GM18498 (cell line): ENCODE measurements around the gene PRKCZ.

Experiments used
- ATAC-seq: cut with Tn5 transposase; IDR thresholded peaks from one replicate; pipeline ENCODE4 v1.9.1; 2021; ENCODE audit warnings: mild to moderate bottlenecking, moderate library complexity; ENCODE audit not compliant: unreplicated experiment

PRKCZ gene

DNA sequence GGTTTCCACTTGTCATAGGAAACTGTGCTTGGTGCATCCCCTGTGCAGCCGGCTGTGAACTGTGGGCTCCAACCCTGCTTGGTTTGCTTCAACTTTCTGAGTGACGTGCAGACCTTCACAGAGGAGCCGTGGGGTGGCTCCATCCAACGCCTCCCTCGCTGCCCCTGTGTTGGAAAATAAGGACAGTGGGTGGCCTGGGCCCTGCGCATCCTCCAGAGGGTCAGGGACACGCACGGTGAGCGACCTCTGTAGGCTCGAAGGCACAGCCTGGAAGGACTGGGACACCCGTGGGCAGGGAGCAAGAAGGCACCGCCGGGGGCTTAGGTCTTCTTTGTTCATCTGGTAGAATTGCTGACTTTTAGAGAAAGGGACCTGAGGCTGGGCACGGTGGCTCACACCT lies 150.9 kb downstream of the PRKCZ start:
- ATAC-seq = no peak

DNA sequence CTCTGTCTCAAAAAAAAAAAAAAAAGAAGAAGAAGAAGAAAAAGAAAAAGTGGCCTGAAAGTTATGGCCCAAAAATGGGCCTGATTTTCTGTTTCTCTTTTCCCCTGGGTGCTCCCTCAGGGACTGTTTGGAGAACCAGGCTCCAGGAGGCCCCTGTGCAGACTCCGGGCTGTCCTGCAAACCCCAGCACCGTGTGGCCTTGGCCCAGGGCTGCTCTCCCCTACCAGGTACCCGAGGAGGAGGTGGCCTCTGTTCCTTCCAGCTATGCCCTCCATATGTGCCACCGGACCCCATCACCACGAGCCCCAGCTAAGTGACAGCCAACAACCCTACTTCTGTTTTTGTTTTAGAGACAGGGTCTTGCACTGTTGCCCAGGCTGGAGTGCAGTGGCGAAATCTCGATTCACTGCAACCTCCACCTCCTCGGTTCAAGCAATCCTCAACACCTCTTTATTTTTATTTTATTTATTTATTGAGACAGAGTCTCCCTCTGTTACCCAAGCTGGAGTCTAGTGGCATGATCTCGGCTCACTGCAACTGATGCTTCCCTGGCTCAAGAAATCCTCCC lies 151.9 kb downstream of the PRKCZ start:
- no peak for ATAC-seq

DNA sequence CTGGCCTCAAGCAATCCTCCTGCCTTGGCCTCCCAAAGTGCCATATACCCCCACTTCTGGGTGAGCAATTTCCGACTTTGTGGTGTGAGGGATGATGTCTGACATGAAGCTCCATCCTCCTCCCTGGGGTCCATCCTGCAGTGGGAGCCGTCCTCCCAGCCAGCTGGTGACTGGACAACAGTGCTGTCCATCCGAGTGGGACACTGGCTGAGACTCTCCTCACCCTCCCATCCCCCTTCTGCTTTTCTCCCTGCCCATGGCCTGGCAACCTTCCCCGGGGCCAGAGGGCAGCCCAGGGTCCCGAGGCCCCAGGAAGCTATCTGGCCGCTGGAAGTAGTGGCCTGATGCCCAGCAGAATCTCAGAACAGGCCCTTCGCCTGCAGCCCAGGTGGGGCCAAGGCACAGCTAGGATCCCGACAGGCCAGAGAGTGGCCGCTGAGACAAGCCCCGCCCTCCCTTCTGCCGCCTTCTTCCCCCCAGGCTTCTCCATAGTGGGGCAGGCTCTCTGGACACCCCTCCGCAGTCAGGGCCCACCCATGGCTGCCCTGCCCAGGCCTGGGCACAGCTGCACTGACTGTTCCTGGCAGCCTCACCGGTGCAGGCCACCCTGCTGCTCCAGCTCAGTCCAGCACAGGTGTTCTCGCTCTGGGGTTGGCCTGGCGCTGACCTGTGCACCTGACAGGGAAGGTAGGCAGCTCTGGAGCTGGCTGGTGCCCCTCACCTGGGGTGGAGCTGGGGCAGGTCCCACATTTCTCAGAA lies 152.8 kb downstream of the PRKCZ start:
- no peak for ATAC-seq

DNA sequence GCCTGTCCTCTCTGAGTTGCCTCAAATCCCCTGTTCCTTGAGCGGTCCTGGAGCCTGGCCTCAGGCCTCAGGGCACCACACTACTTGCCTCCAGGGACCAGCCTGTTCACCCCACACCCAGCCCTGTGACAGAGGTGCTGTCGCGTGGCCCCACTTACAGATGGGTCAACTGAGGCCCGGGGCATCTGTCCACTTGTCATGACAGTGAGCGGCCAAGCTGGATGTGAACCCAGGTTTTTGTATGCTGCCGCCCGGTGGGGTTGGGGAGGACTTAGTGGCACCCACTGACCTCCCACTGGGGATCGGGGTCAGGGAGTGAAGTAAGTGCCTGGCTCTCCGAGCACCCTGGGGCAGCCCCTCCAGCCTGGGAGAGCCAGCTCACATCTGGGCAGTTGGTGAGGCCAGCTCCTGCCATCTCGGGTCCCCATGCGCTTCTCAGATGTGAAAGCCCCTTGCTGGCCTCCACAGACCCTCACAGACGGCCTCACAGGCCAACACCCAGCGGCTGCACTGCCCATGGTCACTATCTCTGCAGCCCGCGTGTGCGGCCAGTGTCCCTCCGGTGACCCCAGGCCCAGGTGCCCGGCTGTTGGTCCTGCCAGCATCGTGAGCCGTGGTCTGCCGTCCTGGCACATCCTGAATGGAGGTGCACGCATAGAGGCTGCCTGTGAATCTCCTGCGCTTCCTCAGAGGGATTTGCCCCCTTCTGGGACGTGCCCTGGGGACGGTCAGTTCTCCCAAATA lies 153.6 kb downstream of the PRKCZ start:
- no peak for ATAC-seq

DNA sequence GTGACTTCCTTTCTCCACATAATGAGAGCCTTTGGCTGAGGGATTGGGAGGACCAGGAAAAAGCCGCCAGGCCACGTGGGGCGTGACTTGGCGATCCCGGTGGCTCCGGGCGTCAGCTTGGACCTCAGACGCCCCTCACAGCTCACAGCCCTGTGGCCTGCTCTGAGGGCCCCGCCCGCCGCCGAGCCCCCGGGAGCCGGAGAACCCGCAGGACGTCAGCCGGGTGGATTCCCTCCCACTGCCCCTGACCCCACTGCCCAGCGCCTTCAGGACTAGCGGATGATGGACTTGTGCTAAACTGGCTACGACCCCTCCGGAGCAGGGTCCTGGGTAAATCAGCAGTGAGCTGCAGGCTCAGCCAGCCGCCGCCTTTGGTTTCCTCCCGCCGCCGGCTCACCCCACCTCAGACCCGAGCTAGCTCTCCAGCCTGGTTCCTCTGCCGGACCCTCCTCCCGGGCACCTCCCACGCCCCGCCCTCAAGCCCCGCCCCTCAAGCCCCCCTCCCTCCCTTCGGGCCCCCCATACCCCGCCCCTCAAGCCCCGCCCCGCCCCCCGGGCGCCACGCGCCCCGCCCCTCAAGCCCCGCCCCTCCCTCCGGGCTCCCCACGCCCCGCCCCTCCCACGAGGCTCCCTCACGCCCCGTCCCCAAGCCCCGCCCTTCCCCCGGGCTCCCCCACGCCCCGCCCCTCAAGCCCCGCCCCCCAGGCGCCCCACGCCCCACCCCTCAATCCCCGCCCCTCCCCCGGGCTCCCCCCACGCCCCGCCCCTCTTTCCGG lies 154.4 kb downstream of the PRKCZ start:
- ATAC-seq = peak; percentile 31

DNA sequence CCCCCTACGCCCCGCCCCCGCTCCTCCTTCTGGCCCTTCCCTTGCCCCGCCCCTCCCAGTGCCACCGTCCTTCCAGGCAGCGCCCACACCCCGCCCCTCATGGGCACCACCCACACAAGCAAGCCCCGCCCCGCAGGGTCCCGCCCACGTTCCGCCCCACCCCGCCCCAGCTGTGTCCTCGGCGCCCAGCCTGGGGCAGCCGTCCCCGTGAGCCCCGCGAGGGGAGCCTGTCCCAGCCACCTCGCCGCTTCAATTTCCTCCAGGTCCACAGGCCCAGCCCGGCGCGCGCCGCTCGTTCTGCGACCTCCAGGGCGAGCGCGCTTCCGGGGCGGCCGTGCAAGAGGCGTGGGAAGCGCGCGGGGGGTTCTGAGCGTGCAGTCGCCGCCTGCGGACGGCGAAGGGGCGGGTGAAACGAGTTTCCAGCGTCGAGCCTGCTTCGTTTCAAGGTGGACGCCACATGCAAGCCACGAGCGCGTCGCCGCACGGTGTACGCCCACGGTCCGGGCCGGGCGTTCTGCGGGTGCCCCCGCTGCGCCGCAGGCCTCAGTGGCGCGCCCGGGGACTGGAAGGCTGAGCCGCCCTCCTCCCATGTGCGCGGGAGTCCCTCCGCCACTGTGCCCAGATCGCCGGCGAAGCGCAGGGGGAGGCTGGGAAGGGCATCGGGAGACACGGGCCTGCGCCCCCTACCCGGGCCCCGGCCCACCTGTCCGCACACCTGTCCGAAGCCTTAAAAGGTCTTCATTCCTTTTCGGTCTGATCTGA lies 155.2 kb downstream of the PRKCZ start:
- ATAC-seq = peak; percentile 75

DNA sequence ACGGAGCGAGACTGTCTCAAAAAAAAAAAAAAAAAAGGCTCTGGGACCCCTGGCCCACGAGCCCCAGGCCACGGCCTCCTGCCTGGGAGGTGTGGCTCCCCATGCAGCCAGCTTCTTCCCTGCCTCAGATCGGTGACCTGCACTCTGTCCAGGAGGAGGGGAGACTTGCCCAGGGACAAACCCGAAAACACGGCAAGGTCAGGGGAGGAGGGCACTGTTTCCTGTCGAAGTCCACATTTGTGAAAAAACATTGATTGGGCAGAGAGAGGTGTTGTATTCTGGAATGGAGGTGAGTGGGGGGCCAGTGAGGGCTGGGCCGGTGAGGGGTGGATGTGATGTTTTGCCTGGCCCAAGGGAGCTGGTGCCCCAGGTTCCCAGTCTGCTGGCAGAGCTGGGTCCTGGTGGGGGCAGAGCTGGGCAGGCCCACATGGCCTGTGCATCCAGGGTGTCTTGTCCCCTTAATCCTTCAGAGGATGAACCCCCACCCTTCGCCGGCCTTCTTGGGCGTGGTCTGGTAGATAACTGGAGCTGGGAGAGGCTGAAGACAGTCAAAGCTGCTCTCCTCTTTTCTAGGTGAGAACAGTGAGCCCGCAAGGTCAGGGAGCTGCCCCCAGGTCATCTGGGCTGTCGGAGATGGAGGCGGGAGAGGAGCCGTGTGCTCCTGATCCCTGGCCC lies 156.7 kb downstream of the PRKCZ start:
- ATAC-seq = no peak

DNA sequence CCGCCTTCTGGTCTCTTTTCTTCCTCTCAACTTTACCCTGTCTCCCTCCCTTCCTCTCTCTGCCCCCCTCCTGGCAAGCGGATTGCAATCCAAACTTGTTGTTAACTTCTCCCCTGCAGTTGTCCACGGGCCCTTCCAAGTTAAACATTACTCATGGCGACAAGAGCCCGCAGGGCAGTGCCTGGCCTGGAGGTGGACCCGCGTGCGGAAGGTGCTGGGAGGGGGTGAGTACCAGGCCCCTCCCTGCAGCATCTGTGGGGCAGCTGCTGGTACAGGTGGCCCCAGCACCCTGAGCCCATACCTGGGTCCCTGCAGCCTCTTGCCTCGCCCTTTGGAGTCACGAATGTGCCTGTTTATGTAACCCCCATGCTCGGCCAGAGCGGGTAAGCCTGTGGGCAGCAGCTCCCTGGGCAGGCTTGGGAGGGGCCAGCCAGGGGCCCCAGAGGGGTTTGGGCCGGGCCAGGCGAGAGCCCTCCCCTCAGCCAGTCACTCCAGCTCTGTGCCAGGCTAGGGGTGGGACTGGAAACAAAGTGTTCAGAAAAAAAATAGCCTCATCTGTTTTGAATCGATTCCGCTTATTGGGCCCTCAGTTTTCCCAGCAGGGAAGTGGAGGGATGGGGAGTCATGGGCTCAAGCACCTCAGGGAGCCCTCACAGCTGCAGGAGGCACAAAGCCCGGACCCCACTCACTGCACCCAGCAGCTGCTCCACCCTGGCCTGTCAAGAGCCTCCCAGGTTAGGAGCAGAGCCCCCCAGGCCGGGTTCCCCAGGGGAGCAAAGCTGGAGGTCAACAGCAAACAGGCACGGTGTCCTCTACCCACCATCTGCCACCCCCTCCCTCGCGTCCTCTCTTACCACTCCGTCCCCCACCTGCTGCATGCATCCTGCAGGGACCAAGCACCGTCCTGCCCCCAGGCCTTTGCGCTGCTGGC lies 158.4 kb downstream of the PRKCZ start:
- ATAC-seq = no peak

DNA sequence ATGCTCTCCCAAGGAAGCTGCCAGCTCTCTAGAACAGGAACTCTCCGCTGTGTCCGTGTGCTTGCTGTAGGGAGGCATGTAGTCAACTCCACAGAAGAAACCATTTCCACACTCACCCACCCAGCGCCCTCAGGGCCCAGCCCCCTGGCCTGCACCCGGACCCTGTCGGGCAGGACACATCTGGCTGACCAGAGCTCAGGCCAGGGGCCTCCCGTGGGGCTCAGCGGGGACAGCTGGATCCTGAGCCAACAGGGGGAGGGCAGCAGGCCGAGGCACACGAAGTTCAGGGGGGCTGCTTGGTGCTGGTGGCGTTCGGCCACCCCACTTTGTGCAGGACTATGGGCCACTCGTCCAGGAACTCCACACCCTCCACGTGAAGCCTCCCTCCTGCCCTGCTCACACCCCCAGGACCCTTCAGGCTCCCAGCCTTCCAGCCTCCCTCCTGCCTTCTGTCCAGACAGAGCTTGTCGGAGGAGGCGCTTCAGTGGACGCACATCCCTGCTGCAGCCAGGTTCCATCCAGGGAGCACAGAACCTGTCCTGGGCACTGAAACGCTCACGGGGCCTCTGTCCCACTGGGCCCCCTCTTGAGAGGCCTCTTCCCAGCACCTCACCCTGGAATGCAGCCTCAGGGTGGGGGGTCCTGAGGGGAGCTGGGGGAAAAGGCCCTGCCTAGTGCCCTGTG lies 159.3 kb downstream of the PRKCZ start:
- ATAC-seq = no peak

DNA sequence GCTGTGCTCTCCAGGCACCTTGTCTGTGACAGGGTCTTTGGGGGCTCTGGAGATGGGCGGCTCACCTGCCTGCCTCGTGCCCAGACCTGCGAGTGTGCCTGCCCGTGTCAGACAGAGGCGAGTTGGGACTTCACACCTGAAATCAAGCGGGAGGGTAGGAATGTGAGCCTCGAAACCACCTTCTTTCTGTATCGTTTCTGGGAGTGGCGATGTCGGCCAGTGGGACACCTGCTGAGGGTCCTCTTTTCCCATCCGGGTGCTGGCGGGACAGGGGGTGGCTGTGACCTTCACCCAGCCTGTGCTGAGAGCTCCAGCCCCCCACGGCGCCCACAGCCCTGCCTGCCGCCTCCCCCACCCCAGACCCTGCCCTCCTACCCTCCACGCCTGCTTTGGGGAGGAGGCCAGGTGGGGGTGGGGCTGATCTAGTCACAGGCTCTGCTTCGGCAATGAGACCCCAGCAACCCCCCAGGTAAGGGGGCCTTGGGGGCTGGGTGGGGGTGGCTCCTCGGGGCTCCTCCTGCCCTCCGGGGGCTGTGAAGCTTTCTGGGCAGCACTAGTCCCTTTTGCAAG lies 160.0 kb downstream of the PRKCZ start:
- ATAC-seq = no peak

DNA sequence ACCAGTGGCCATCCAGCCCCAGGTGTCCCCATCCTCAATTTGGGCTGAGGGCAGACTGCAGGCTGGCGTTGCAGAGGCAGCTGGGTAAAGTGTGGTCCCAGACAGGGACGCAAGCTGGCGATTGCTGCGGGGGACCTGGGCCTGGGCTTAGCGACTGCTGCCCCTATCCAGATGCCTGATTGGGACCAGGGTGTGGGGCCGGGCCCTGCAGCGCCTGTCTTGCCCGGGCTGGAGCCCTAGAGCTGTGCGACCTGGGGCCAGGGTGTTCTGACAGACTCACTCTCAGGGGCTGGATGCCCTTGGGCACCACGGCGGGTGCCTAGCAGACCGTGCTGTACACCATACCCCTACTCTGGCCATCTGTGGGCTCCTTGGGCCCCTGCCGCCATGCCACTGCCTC lies 160.6 kb downstream of the PRKCZ start:
- no peak for ATAC-seq

DNA sequence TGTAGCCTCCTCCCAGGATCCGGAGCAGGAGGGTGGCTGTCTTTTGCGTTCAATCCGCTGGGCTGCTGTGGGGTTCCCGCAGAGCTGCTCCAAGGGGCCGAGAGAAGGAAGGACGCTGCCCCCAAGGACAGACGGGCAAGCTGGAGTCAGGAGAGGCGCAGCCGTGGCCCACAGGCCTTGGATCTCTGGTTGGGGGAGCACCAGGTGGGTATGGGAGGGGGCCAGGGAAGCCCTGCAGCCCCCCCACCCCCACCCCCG lies 162.0 kb downstream of the PRKCZ start:
- no peak for ATAC-seq

DNA sequence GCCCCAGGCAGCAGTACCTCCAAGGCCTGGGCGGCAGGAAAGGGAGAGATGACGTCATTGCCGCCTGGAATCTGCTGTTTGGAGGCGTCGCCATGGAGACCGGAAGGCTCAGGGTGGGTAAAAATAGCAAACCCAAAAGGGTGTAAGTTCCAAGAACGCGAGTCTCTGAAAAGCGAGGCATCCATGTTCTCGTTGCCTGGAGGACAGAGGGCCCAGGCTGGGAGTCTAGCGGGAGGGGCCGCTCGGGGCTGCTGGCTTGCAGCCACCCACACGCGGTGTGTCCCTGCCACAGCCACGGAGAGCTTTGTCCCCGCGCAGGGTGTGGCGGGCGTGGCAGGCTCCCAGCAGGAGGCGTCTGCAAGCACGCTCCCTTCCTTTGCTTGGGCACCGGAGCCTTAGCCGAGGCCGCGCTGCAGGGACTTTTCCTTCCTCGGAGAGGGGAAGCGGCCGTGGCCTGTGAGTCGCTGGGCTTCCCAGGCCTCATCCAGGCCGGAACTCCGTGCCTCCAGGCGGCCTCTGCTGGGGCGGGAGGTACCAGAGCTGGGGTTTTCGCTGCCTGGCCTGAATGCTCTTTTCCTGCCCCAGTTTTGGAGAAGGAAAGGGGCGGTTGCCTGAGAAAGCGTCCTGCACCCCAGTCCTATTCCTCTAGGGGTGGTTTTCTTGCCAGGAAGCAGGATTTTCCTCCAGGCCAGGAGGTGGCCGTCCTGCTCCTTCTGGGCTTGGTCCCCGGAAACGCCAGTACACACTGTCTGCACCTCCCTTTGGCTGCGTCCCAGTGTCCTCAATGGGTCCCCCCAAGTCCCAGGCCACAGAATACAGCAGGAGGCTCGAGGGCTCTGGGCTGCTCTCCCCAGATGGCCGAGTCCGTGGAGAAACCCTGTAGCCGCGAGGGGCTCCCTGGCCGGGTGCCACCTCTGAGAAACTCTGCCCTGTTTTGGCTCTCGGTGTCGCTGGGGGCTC lies 162.6 kb downstream of the PRKCZ start:
- ATAC-seq = no peak

DNA sequence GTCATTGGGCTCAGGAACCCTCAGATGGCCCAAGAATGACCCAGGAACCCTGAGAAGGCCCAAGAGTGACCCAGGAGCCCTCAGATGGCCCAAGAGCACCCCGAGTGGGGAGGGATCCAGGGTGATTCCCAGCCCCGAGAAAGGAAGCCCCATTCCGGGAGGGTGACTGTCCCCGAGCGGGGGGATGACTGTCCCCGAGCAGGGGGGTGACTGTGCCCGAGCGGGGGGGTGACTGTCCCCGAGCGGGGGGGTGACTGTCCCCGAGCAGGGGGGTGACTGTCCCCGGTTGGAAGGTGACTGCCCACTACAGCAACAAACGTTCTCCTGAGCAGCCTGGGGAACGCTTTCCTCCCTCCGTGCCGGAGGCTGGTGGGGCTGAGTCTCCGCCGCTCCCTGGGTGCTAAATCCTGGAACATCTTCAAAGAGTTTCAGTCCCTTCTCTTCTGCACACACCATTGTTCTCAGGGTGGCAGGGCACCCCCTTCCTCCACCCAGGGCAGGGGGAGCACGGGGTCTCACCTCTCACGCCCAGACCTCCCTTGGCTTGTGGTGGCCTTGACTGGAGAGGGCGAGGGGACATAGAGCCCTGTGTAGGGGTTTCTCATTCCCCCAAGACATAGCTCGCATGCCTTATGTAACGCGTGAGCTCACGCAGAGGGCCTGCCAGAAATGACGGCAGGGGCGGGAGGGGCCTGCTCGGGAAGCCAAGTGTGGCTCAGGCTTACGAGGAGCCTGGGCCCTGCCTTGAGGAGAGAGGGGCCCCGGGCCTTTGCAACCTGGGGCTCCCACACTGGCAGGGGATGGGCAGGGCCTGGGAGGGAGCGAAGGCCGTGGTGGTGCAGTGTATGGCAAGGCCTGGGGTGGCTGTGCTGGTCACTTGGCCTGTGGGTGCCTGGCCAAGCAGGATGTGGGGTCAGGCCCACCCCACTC lies 163.6 kb downstream of the PRKCZ start:
- no peak for ATAC-seq

DNA sequence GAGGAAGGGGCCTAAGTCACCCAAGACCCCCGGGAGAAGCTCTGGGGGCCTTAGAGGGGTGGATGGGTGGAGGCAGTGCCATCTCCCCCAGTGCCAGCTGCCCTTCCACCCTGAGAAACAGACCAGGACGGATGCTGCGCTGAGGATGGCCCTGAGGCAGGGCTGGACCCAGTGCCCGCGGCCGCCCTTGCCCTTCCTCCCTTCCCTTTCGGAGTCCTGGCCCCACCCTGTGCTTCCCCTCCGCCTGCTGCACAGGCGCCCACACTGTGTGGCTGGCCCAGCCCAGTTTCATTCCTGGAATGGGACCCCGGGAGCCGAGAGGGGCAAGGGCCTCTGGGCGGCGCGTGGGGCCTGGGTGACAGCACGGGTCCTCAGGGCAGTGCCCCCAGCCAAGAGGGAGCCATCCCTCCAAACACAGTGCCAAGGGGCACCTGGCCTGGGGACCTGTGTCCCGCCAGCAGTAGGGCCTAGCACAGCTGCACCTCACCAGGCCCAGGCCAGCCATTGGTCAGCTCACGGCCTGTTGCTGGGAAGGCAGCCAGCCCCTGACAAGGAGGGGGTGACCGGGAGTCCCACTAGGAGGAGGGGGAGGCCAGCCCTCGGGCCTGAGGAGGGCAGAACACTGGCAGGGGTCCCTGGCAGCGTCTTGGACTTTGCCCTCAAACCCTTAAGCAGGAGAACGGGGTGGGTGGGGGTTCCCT lies 164.5 kb downstream of the PRKCZ start:
- no peak for ATAC-seq

DNA sequence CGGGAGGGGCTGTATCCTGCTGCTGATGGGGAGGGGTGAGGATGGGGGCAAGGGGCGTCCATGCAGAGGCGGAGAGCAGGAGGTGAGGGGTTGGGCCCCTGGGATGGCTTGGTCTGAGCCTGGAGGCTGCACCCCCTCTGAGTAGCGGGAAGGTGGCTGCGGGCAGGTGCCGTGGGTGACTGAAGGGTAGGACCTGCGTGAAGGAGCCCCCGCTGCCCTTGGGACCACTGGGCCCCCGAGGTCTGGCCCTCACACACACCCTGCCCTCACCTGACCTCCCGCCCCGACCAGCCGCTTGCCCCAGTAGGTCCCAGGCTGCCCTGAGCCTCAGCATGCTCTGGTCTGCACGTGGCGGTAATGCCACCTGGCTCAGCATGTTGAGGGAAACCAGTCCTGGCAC lies 165.1 kb downstream of the PRKCZ start:
- no peak for ATAC-seq
